ENCODE data around the gene MMP25.
"Not testable (repeated sequence)": the region's sequence is repeated elsewhere in the genome, so short reads cannot be mapped to it uniquely, and the experiment has no call there.

Gene MMP25

GRCh38 chr16:3030222-3031212 is 15.8 kb upstream of the MMP25 start:
- no peak for DNase-seq

GRCh38 chr16:3032624-3033023 is 13.7 kb upstream of the MMP25 start:
- DNase-seq = no peak

GRCh38 chr16:3035289-3035971 is 10.9 kb upstream of the MMP25 start:
- DNase-seq = no peak

- DNase-seq = no peak
Measured at GRCh38 chr16:3035972-3036725, 10.2 kb upstream of the MMP25 start.

GRCh38 chr16:3036726-3037315 is 9.5 kb upstream of the MMP25 start, which contains the start of gene BICDL2:
BICDL2 (minus strand) TSS chr16:3036944; CDS start chr16:3035496, 1,448 bp downstream.
- DNase-seq = no peak

GRCh38 chr16:3038256-3038655 is 8.1 kb upstream of the MMP25 start:
- DNase-seq = no peak

- no peak for DNase-seq
Measured at GRCh38 chr16:3038896-3039295, 7.5 kb upstream of the MMP25 start.

GRCh38 chr16:3042376-3042775 is 4.0 kb upstream of the MMP25 start:
- DNase-seq = no peak

GRCh38 chr16:3044708-3045107 is 1.7 kb upstream of the MMP25 start:
- no peak for DNase-seq

GRCh38 chr16:3046641-3047386 is 453 bp downstream of the MMP25 start:
- DNase-seq = no peak

- DNase-seq = no peak
Measured at GRCh38 chr16:3047387-3047720, 993 bp downstream of the MMP25 start.

GRCh38 chr16:3049921-3050481 is 3.6 kb downstream of the MMP25 start:
- DNase-seq = no peak

- DNase-seq = no peak
Measured at GRCh38 chr16:3050487-3050886, 4.1 kb downstream of the MMP25 start.

GRCh38 chr16:3051009-3051408 is 4.6 kb downstream of the MMP25 start:
- no peak for DNase-seq

GRCh38 chr16:3051494-3051893 is 5.1 kb downstream of the MMP25 start:
- DNase-seq = no peak

GRCh38 chr16:3052571-3053329 is 6.4 kb downstream of the MMP25 start:
- not testable (repeated sequence) for DNase-seq

GRCh38 chr16:3053330-3053710 is 7.0 kb downstream of the MMP25 start:
- not testable (repeated sequence) for DNase-seq

- DNase-seq = no peak
Measured at GRCh38 chr16:3054965-3055733, 8.8 kb downstream of the MMP25 start.

- DNase-seq = not testable (repeated sequence)
Measured at GRCh38 chr16:3055734-3056115, 9.4 kb downstream of the MMP25 start.

Data from CD4-positive, alpha-beta T cell treated with Interleukin-1 beta for 1 hour (primary cell).